GM12878 (cell line): Measurements from ENCODE around the gene NUP85. TPM values are rescaled to one million over a fixed set of nuclear protein-coding genes. Genes with fewer than 3 reads are reported as not detected.

ENCODE experiments used
- BRCA1 ChIP-seq: IDR thresholded peaks from 2 replicates; pipeline ENCODE4 v1.6.1; 2011; ENCODE audit warnings: low read depth, low read length, improper control_type of control experiment
- CHD1 ChIP-seq: IDR thresholded peaks from 2 replicates; pipeline ENCODE4 v1.6.1; 2012; ENCODE audit warnings: low read depth, low read length, improper control_type of control experiment
- CREB1 ChIP-seq: IDR thresholded peaks from 2 replicates; pipeline ENCODE4 v1.6.1; 2012; ENCODE audit warnings: low read depth, mild to moderate bottlenecking, inconsistent platforms
- CREM ChIP-seq: IDR thresholded peaks from 2 replicates; pipeline ENCODE4 v1.6.1; 2014; ENCODE audit warnings: antibody characterized with exemption, low read depth
- EZH2 ChIP-seq: IDR thresholded peaks from 2 replicates; pipeline ENCODE4 v1.6.1; 2012; ENCODE audit warnings: low read depth, mild to moderate bottlenecking, control low read depth, inconsistent platforms, low read length, borderline replicate concordance; ENCODE audit not compliant: control insufficient read depth
- HDAC2 ChIP-seq: fragments of 200-600 bp; sonication (generic); IDR thresholded peaks from 2 replicates; pipeline ENCODE4 v1.6.1; 2017
- LARP7 ChIP-seq: fragments of 450-650 bp; IDR thresholded peaks from 2 replicates; pipeline ENCODE4 v1.6.1; 2017; ENCODE audit warnings: mild to moderate bottlenecking
- MEF2B ChIP-seq: fragments of 450-650 bp; IDR thresholded peaks from 2 replicates; pipeline ENCODE4 v1.6.1; 2018; ENCODE audit warnings: mild to moderate bottlenecking, moderate library complexity; ENCODE audit not compliant: partially characterized antibody, poor library complexity, severe bottlenecking
- NFYB ChIP-seq: IDR thresholded peaks from 2 replicates; pipeline ENCODE4 v1.6.1; 2011; ENCODE audit warnings: low read depth, mild to moderate bottlenecking, low read length, improper control_type of control experiment, moderate library complexity; ENCODE audit not compliant: insufficient read depth
- POU2F2 ChIP-seq: IDR thresholded peaks from 3 replicates; pipeline ENCODE4 v1.6.1; 2011; ENCODE audit warnings: low read depth, mild to moderate bottlenecking, low read length, borderline replicate concordance
- RBBP5 ChIP-seq: fragments of 200-600 bp; sonication (generic); conservative IDR thresholded peaks from 2 replicates; pipeline ENCODE4 v1.6.1; 2016
- RCOR1 ChIP-seq: conservative IDR thresholded peaks from 2 replicates; pipeline ENCODE4 v1.6.1; 2012; ENCODE audit warnings: low read depth, low read length, improper control_type of control experiment
- SREBF2 ChIP-seq: IDR thresholded peaks from 2 replicates; pipeline ENCODE4 v1.6.1; 2012; ENCODE audit warnings: mild to moderate bottlenecking, low read length
- TAF1 ChIP-seq: IDR thresholded peaks from 2 replicates; pipeline ENCODE4 v1.6.1; 2011; ENCODE audit warnings: mild to moderate bottlenecking, low read depth, low read length, borderline replicate concordance
- TCF3 ChIP-seq: IDR thresholded peaks from 2 replicates; pipeline ENCODE4 v1.6.1; 2012; ENCODE audit warnings: low read depth, mild to moderate bottlenecking, low read length, borderline replicate concordance; ENCODE audit not compliant: insufficient read depth
- ZNF207 ChIP-seq: fragments of 450-650 bp; IDR thresholded peaks from 2 replicates; pipeline ENCODE4 v1.6.1; 2014; ENCODE audit warnings: antibody characterized with exemption, mild to moderate bottlenecking, borderline replicate concordance
- ZNF622 ChIP-seq: fragments of 450-650 bp; IDR thresholded peaks from 2 replicates; pipeline ENCODE4 v1.6.1; 2017; ENCODE audit warnings: mild to moderate bottlenecking, inconsistent platforms
- polyA plus RNA-seq, 11 experiments: library from polyadenylated mRNA; depleted of rRNA in 4 of 11; unstranded in 6 of 11; stranded (reverse) in 5 of 11; fragments of >200 nt; fragmentation: Nextera tagmentation in 4 of 11; fragmentation: Illumina TruSeq in 1 of 11; extraction: Ambion mirVana in 4 of 11; extraction: Trizol in 1 of 11; gene quantifications; 1 replicate in 1 of 11; 2 replicates in 10 of 11; pipeline versions ENCODE4 v1.2.1 to v1.2.3, GENCODE V29; 2011 to 2016; ENCODE audit warnings: inconsistent platforms in 2 of 11, missing spikeins in 2 of 11, low read depth in 1 of 11
- total RNA-seq, 4 experiments: library from RNA; depleted of rRNA in 3 of 4; stranded (reverse); fragments of >200 nt in 3 of 4; fragmentation: Illumina TruSeq in 1 of 4; extraction: Trizol in 1 of 4; gene quantifications; 2 replicates each; pipeline versions ENCODE4 v1.2.1 to v1.2.3, GENCODE V29; 2013 to 2021
- TF ChIP-seq, protein P1 (sequence below): IDR thresholded peaks from 2 replicates; pipeline ENCODE4 v1.6.1; 2012; ENCODE audit warnings: mild to moderate bottlenecking, low read depth, low read length
- TF ChIP-seq, protein P2 (sequence below): IDR thresholded peaks from 2 replicates; pipeline ENCODE4 v1.6.1; 2012; ENCODE audit warnings: low read depth, low read length, improper control_type of control experiment
- TF ChIP-seq, protein P3 (sequence below): IDR thresholded peaks from 2 replicates; pipeline ENCODE4 v1.6.1; 2012; ENCODE audit warnings: low read length, inconsistent platforms
- TF ChIP-seq, protein P4 (sequence below): fragments of 450-650 bp; formaldehyde crosslinking; IDR thresholded peaks from 2 replicates; pipeline ENCODE4 v1.5.0; 2022; ENCODE audit warnings: mild to moderate bottlenecking, missing genetic modification characterization

The NUP85 gene
- total and polyA plus RNA-seq, 10 of the 15 experiments (the other 5 are each of a cell fraction or from before 2014, with no cell fraction given), result 54.0 to 135 (median 95.4) TPM

DNA sequence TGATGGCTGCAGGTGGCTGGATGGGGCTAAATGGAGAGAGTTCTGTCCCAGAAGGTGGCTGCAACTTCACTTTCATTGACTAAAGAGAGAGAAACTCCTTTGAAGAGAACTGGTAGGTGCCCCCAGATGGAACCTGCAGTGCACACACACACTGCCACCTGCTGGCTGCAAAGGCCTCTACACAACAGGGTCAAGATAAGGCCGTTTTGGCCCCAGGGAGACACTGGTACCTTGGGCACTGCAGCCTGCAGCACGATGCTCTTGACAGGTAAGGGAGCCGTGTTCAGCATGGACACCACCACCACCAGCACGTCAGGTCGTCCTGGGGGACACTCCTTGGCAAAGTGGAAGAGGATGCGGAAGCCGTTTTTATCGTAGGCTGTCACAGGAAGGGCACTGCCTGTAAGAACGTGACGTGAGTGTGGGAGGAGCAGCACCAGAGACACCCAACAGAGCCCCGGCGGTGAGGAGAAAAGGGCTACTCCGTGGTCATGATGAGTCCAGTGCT, 33.3 kb downstream of the NUP85 start (continued):
- TF ChIP-seq TAF1 (no peak), MEF2B (no peak), ZNF207 (no peak), CREM (0 out of 2 replicates have a peak, but pooled peaks have one; percentile 11), RCOR1 (no peak), CHD1 (no peak), POU2F2 (no peak), RBBP5 (no peak), TCF3 (no peak), EZH2 (no peak), NFYB (no peak), BRCA1 (no peak), SREBF2 (no peak), HDAC2 (no peak), CREB1 (no peak), ZNF622 (no peak), LARP7 (no peak)
- TF ChIP-seq, protein P1, sequence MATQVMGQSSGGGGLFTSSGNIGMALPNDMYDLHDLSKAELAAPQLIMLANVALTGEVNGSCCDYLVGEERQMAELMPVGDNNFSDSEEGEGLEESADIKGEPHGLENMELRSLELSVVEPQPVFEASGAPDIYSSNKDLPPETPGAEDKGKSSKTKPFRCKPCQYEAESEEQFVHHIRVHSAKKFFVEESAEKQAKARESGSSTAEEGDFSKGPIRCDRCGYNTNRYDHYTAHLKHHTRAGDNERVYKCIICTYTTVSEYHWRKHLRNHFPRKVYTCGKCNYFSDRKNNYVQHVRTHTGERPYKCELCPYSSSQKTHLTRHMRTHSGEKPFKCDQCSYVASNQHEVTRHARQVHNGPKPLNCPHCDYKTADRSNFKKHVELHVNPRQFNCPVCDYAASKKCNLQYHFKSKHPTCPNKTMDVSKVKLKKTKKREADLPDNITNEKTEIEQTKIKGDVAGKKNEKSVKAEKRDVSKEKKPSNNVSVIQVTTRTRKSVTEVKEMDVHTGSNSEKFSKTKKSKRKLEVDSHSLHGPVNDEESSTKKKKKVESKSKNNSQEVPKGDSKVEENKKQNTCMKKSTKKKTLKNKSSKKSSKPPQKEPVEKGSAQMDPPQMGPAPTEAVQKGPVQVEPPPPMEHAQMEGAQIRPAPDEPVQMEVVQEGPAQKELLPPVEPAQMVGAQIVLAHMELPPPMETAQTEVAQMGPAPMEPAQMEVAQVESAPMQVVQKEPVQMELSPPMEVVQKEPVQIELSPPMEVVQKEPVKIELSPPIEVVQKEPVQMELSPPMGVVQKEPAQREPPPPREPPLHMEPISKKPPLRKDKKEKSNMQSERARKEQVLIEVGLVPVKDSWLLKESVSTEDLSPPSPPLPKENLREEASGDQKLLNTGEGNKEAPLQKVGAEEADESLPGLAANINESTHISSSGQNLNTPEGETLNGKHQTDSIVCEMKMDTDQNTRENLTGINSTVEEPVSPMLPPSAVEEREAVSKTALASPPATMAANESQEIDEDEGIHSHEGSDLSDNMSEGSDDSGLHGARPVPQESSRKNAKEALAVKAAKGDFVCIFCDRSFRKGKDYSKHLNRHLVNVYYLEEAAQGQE, result no peak
- TF ChIP-seq, protein P2, sequence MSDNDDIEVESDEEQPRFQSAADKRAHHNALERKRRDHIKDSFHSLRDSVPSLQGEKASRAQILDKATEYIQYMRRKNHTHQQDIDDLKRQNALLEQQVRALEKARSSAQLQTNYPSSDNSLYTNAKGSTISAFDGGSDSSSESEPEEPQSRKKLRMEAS, result no peak
- TF ChIP-seq, protein P3, sequence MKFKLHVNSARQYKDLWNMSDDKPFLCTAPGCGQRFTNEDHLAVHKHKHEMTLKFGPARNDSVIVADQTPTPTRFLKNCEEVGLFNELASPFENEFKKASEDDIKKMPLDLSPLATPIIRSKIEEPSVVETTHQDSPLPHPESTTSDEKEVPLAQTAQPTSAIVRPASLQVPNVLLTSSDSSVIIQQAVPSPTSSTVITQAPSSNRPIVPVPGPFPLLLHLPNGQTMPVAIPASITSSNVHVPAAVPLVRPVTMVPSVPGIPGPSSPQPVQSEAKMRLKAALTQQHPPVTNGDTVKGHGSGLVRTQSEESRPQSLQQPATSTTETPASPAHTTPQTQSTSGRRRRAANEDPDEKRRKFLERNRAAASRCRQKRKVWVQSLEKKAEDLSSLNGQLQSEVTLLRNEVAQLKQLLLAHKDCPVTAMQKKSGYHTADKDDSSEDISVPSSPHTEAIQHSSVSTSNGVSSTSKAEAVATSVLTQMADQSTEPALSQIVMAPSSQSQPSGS, result no peak
- TF ChIP-seq, protein P4, sequence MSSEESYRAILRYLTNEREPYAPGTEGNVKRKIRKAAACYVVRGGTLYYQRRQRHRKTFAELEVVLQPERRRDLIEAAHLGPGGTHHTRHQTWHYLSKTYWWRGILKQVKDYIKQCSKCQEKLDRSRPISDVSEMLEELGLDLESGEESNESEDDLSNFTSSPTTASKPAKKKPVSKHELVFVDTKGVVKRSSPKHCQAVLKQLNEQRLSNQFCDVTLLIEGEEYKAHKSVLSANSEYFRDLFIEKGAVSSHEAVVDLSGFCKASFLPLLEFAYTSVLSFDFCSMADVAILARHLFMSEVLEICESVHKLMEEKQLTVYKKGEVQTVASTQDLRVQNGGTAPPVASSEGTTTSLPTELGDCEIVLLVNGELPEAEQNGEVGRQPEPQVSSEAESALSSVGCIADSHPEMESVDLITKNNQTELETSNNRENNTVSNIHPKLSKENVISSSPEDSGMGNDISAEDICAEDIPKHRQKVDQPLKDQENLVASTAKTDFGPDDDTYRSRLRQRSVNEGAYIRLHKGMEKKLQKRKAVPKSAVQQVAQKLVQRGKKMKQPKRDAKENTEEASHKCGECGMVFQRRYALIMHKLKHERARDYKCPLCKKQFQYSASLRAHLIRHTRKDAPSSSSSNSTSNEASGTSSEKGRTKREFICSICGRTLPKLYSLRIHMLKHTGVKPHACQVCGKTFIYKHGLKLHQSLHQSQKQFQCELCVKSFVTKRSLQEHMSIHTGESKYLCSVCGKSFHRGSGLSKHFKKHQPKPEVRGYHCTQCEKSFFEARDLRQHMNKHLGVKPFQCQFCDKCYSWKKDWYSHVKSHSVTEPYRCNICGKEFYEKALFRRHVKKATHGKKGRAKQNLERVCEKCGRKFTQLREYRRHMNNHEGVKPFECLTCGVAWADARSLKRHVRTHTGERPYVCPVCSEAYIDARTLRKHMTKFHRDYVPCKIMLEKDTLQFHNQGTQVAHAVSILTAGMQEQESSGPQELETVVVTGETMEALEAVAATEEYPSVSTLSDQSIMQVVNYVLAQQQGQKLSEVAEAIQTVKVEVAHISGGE (CRISPR knock-in tag), result no peak
